Measurements from ENCODE around the gene PLXNC1. TPM values are rescaled to one million over a fixed set of nuclear protein-coding genes. Genes with fewer than 3 reads are reported as not detected.

The PLXNC1 gene
- total RNA-seq, 6 experiments from 2014 or later, result 0.18 to 0.40 (median 0.22) TPM

- Mint-ChIP-seq H3K4me1 (ENCODE audit: low read depth) (peaks cover 31% of the 10 kb centered on the region), H3K27me3 (ENCODE audit: insufficient read depth) (no peaks in the 10 kb centered on the region), H3K36me3 (ENCODE audit: low read depth) (peaks cover 30% of the 10 kb centered on the region), H3K9me3 (peaks cover 1% of the 10 kb centered on the region), H3K27ac (peak overlapping the region; percentile 84), H3K4me3 (no peak overlapping the region)
- no peak for TF ChIP-seq CTCF (IDR thresholded peaks at IDR 0.05)
- peak; percentile 95 for DNase-seq
Observed at GRCh38 chr12:94326727-94327126, 178.3 kb downstream of the PLXNC1 start.

GRCh38 chr12:94327809-94328208 lies 179.4 kb downstream of the PLXNC1 start:
- Mint-ChIP-seq H3K27ac (peak overlapping the region; percentile 27; the same call in 1 of the 2 replicates), H3K36me3 (ENCODE audit: low read depth) (peaks cover 20% of the 10 kb centered on the region), H3K4me3 (no peak overlapping the region), H3K27me3 (ENCODE audit: insufficient read depth) (no peaks in the 10 kb centered on the region), H3K4me1 (ENCODE audit: low read depth) (peaks cover 31% of the 10 kb centered on the region), H3K9me3 (no peaks in the 10 kb centered on the region)
- no peak for TF ChIP-seq CTCF (IDR thresholded peaks at IDR 0.05)
- DNase-seq, result no peak

- TF ChIP-seq CTCF (IDR thresholded peaks at IDR 0.05), result peak; percentile 42; the same call in 1 of the 2 replicates
- no peak overlapping the region for H3K27ac Mint-ChIP-seq
- H3K36me3 Mint-ChIP-seq (ENCODE audit: low read depth), result peaks cover 11% of the 10 kb centered on the region
- no peak for DNase-seq
- H3K4me1 Mint-ChIP-seq (ENCODE audit: low read depth), result peaks cover 31% of the 10 kb centered on the region
- H3K9me3 Mint-ChIP-seq, result no peaks in the 10 kb centered on the region
- no peak overlapping the region for H3K4me3 Mint-ChIP-seq
- H3K27me3 Mint-ChIP-seq (ENCODE audit: insufficient read depth), result no peaks in the 10 kb centered on the region
Observed at GRCh38 chr12:94329366-94329765, 181.0 kb downstream of the PLXNC1 start.

GRCh38 chr12:94333396-94333795 lies 185.0 kb downstream of the PLXNC1 start:
- Mint-ChIP-seq H3K27ac (no peak overlapping the region), H3K9me3 (no peaks in the 10 kb centered on the region), H3K4me3 (no peak overlapping the region), H3K36me3 (ENCODE audit: low read depth) (no peaks in the 10 kb centered on the region), H3K4me1 (ENCODE audit: low read depth) (peaks cover 11% of the 10 kb centered on the region), H3K27me3 (ENCODE audit: insufficient read depth) (no peaks in the 10 kb centered on the region)
- TF ChIP-seq CTCF (IDR thresholded peaks at IDR 0.05), result no peak
- no peak for DNase-seq

- H3K27me3 Mint-ChIP-seq (ENCODE audit: insufficient read depth), result no peaks in the 10 kb centered on the region
- H3K27ac Mint-ChIP-seq, result no peak overlapping the region
- TF ChIP-seq CTCF (IDR thresholded peaks at IDR 0.05), result no peak
- H3K9me3 Mint-ChIP-seq, result no peaks in the 10 kb centered on the region
- no peak overlapping the region for H3K4me3 Mint-ChIP-seq
- DNase-seq, result no peak
- H3K4me1 Mint-ChIP-seq (ENCODE audit: low read depth), result peaks cover 9% of the 10 kb centered on the region; the same call in 1 of the 2 replicates
- no peaks in the 10 kb centered on the region for H3K36me3 Mint-ChIP-seq (ENCODE audit: low read depth)
Observed at GRCh38 chr12:94336211-94336925, 188.0 kb downstream of the PLXNC1 start.
